OCI-LY7 (cell line): Measurements from ENCODE around the gene GDPD3. TPM values are rescaled to one million over a fixed set of nuclear protein-coding genes. Genes with fewer than 3 reads are reported as not detected.

Source experiments
- BruUV-seq: library from RNA; stranded (reverse); fragments of 400-500 nt; replicated peaks from 2 replicates; lab custom pipeline; 2021; lab: Mats Ljungman, UMichigan
- CTCF ChIA-PET: fragments of 300-600 bp; sonication (Branson Sonifier 250); formaldehyde crosslinking; loops from one replicate; lab custom pipeline; 2022; ENCODE audit warnings: antibody characterized with exemption; ENCODE audit not compliant: unreplicated experiment; lab: Charles Lee
- POLR2A ChIA-PET: fragments of 300-600 bp; sonication (Branson Sonifier 250); formaldehyde crosslinking; loops from one replicate; lab custom pipeline; 2022; ENCODE audit warnings: antibody characterized with exemption; lab: Charles Lee
- DNase-seq: peaks from one replicate; pipeline ENCODE4 v3.0.0-alpha.2; 2015; ENCODE audit warnings: low spot score
- H2AFZ ChIP-seq: fragments of 200-600 bp; sonication (generic), shearing (Covaris generic); 2 replicates; pipeline ENCODE4 v1.6.1; 2014; ENCODE audit warnings: mild to moderate bottlenecking, antibody characterized with exemption, low read length, moderate library complexity
- H3K27ac ChIP-seq: fragments of 200-600 bp; sonication (generic); 2 replicates; pipeline ENCODE4 v1.5.1; 2014; ENCODE audit warnings: mixed run types, low read depth, mild to moderate bottlenecking, moderate library complexity, low read length, inconsistent platforms; ENCODE audit not compliant: poor library complexity, severe bottlenecking
- H3K36me3 ChIP-seq: fragments of 200-600 bp; sonication (generic); 2 replicates; pipeline ENCODE4 v1.6.1; 2014; ENCODE audit warnings: mild to moderate bottlenecking, antibody characterized with exemption, low read length, moderate library complexity, mixed read lengths; ENCODE audit not compliant: insufficient read depth
- H3K4me1 ChIP-seq: fragments of 200-600 bp; sonication (generic); 2 replicates; pipeline ENCODE4 v1.5.1; 2014; ENCODE audit warnings: mild to moderate bottlenecking, low read length; ENCODE audit not compliant: insufficient read depth, poor library complexity, severe bottlenecking
- H3K4me2 ChIP-seq: fragments of 200-600 bp; sonication (generic); 2 replicates; pipeline ENCODE4 v1.6.1; 2014; ENCODE audit warnings: mild to moderate bottlenecking, low read length
- H3K4me3 ChIP-seq: fragments of 200-600 bp; sonication (generic); 2 replicates; pipeline ENCODE4 v1.5.1; 2014; ENCODE audit warnings: mild to moderate bottlenecking, low read depth, low read length; ENCODE audit not compliant: poor library complexity, severe bottlenecking
- H3K79me2 ChIP-seq: fragments of 200-600 bp; sonication (generic); 2 replicates; pipeline ENCODE4 v1.6.1; 2016; ENCODE audit warnings: low read depth, mild to moderate bottlenecking, low read length, moderate library complexity, mixed read lengths; ENCODE audit not compliant: insufficient read depth
- H3K9me2 ChIP-seq: fragments of 200-600 bp; sonication (generic); 2 replicates; pipeline ENCODE4 v1.6.1; 2016; ENCODE audit warnings: mild to moderate bottlenecking, low read length, mixed read lengths; ENCODE audit not compliant: insufficient read depth
- H3K9me3 ChIP-seq: fragments of 200-600 bp; sonication (generic); 2 replicates; pipeline ENCODE4 v1.6.1; 2014; ENCODE audit warnings: mild to moderate bottlenecking, mixed run types, low read length, mixed read lengths
- H4K20me1 ChIP-seq: fragments of 200-600 bp; sonication (generic); 2 replicates; pipeline ENCODE4 v1.6.1; 2014; ENCODE audit warnings: mild to moderate bottlenecking, antibody characterized with exemption, low read length, moderate library complexity, mixed read lengths; ENCODE audit not compliant: insufficient read depth
- CTCF ChIP-seq: fragments of 200-600 bp; sonication (generic); conservative IDR thresholded peaks from 2 replicates; pipeline ENCODE4 v1.5.1; 2014; ENCODE audit warnings: mild to moderate bottlenecking, antibody characterized with exemption, low read length, moderate library complexity, mixed read lengths
- EZH2phosphoT487 ChIP-seq: fragments of 200-600 bp; sonication (generic); IDR thresholded peaks from 2 replicates; pipeline ENCODE4 v1.6.1; 2018; ENCODE audit warnings: low read depth, borderline replicate concordance, mild to moderate bottlenecking, mixed run types, antibody characterized with exemption, low read length, moderate library complexity, mixed read lengths
- intact Hi-C: fragments of 100-400 bp; cut with micrococcal nuclease; formaldehyde crosslinking; loops from one replicate; pipeline ENCODE4 v1.10.0; 2022; ENCODE audit not compliant: unreplicated experiment
- total RNA-seq, 2 experiments: library from RNA; depleted of rRNA in 1 of 2; stranded (reverse); fragments of >200 nt in 1 of 2; shearing (Covaris generic) in 1 of 2; gene quantifications; 2 replicates each; pipeline ENCODE4 v1.2.3, GENCODE V29; 2014 to 2022

Gene GDPD3
- total RNA-seq, 2 experiments from 2014 or later: 2.0 to 5.2 TPM

- no peaks in the 10 kb centered on the region for H3K9me2 ChIP-seq
- DNase-seq: peak; percentile 95
- no peaks in the 10 kb centered on the region for H4K20me1 ChIP-seq
- H3K9me3 ChIP-seq: peaks cover 11% of the 10 kb centered on the region
- POLR2A ChIA-PET: interaction anchor here (0.6 to 1.8 kb wide), 9 partner anchors 15 to 88 kb away, joined by 3 to 9 read pairs (median 4); partner anchors contain the start of gene PPP4C
- H3K4me2 ChIP-seq: peak overlapping the region; percentile 92
- H3K36me3 ChIP-seq: peaks cover 6% of the 10 kb centered on the region; the same call in 1 of the 2 replicates
- intact Hi-C loops: loop anchor here (1.0 to 10.0 kb wide), 4 partner anchors 17 to 312 kb away; partner anchors contain the start of genes ALDOA, PPP4C and ZNF771
- CTCF ChIA-PET: interaction anchor here (0.5 to 1.7 kb wide), 9 partner anchors 14 to 215 kb away, joined by 3 to 5 read pairs (median 3); partner anchors contain the start of gene ALDOA
- BruUV-seq: TSS peak; percentile 69
- H3K4me1 ChIP-seq: peaks cover 35% of the 10 kb centered on the region
- peak overlapping the region; percentile 79 for H3K27ac ChIP-seq
- H3K79me2 ChIP-seq: no peaks in the 10 kb centered on the region
- peak overlapping the region; percentile 84; the same call in 1 of the 2 replicates for H2AFZ ChIP-seq
- peak overlapping the region; percentile 71 for H3K4me3 ChIP-seq
- TF ChIP-seq EZH2phosphoT487: no peak
- peak; percentile 88 for TF ChIP-seq CTCF
Measured at GRCh38 chr16:30092373-30093010, 20.8 kb downstream of the GDPD3 start.

DNA sequence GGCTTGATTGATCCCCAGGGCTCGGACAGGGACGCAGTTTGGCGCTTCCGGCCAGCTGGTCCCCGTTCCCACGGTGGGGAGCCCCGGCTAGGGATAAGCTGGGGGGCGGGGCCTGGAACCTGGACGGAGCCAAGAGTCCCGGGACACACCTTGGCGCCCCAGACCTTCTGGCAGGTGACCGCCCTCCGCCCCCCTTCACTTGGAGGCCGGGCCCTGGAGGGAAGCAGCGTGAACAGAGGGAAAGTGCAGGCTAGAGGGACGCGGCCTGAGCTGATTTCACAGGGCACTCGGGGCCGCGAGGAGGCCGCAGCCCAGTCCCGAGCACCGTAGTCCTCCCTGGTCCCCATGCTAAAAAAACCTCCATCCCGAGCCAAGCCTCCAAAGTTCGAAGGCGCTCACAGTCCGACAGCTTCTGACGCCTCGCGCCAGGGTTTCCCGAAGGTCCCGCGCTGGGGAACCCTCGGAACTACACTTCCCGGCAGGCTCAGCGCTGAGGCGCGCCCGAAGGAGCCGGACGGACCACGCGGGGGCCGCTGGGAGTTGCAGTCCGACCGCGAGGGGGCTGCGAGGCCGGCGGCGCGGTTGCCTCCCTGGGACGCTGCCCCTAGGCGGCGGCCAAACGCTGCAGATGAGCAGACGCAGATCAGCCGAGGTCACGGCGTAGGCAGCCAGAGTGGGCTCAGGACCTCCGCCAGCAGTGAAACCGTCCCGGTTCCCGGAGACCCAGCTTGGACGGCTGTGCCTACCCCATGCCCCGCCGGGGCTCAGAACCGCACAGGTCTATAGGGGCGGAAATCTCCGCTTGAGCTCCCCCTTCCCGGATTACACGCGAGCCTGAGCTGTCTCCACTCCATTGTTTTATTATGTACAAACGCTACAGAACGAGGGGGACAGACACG, 21.6 kb downstream of the GDPD3 start, which contains the start of gene TBX6:
TSS of gene TBX6 (minus strand) at position 451 of the 899 bp plus-strand sequence. CDS start 731 bp downstream, outside the sequence.
- Histone ChIP-seq H3K4me1 (peaks cover 35% of the 10 kb centered on the region), H2AFZ (peak within 1 kb of the TSS; percentile 84), H3K4me3 (peak within 1 kb of the TSS; percentile 71)

More for the DNA sequence above, 21.6 kb downstream of the GDPD3 start, which contains the start of gene TBX6:
- H3K9me2 ChIP-seq: no peaks in the 10 kb centered on the region
- no peaks in the 10 kb centered on the region for H4K20me1 ChIP-seq
- CTCF ChIA-PET: interaction anchor here (0.5 to 1.7 kb wide), 9 partner anchors 15 to 215 kb away, joined by 3 to 5 read pairs (median 3); partner anchors contain the start of gene ALDOA
- peaks cover 4% of the 10 kb centered on the region; the same call in 1 of the 2 replicates for H3K9me3 ChIP-seq
- intact Hi-C loops: loop anchor here (1.0 to 10.0 kb wide), 4 partner anchors 16 to 313 kb away; partner anchors contain the start of genes ALDOA, PPP4C and ZNF771
- TF ChIP-seq CTCF (peak; percentile 61; the same call in 1 of the 2 replicates), EZH2phosphoT487 (no peak)
- peak; percentile 96 for DNase-seq
- peak within 1 kb of the TSS; percentile 92 for H3K4me2 ChIP-seq
- POLR2A ChIA-PET: interaction anchor here (0.6 to 1.8 kb wide), 11 partner anchors 9 to 89 kb away, joined by 3 to 9 read pairs (median 4); partner anchors contain the start of gene PPP4C
- H3K79me2 ChIP-seq: no peaks in the 10 kb centered on the region
- BruUV-seq: no TSS peak
- peak within 1 kb of the TSS; percentile 79 for H3K27ac ChIP-seq
- peaks cover 7% of the 10 kb centered on the region for H3K36me3 ChIP-seq
